ENCODE results near the gene LHX3.

DNA sequence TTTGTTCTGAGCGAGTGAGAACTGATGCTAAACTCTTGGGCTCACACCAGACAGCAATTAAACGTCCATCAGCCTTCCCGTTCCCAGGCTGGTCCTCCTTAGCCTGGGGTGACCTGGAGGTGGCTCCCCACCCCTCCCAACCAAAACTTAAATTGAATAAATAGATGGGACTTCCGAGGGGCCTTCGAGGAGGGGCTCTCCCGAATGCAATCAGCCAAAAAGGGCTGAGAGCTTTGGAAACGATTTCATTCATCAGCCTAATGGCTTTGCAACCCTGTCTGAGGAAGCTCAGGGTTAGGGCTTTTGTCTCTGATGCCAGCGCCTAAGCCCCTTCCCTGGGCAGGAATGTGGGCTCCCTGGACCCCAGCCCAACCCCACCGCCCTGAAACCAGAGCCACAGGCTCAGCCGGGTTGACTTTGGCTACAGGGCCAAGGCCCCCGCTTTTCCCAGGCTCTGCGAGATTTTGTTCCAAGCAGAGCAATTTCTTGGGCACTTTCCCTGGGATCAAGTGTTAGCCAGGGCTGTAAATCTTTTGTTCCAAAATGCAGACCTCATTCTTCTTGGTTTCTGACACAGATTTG lies 29.2 kb downstream of the LHX3 start:
- no peak for TF ChIP-seq POLR2A (IDR thresholded peaks at IDR 0.05)
- TF ChIP-seq, protein P1, sequence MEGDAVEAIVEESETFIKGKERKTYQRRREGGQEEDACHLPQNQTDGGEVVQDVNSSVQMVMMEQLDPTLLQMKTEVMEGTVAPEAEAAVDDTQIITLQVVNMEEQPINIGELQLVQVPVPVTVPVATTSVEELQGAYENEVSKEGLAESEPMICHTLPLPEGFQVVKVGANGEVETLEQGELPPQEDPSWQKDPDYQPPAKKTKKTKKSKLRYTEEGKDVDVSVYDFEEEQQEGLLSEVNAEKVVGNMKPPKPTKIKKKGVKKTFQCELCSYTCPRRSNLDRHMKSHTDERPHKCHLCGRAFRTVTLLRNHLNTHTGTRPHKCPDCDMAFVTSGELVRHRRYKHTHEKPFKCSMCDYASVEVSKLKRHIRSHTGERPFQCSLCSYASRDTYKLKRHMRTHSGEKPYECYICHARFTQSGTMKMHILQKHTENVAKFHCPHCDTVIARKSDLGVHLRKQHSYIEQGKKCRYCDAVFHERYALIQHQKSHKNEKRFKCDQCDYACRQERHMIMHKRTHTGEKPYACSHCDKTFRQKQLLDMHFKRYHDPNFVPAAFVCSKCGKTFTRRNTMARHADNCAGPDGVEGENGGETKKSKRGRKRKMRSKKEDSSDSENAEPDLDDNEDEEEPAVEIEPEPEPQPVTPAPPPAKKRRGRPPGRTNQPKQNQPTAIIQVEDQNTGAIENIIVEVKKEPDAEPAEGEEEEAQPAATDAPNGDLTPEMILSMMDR (IDR thresholded peaks at IDR 0.05), result no peak
